Immature natural killer cell (primary cell): ENCODE data around the gene KATNIP. TPM values are rescaled to one million over a fixed set of nuclear protein-coding genes. Genes with fewer than 3 reads are reported as not detected.

Experiments
- DNase-seq, 3 donors: peaks; one replicate each; pipeline ENCODE4 v3.0.0; 2022; ENCODE audit warnings: mixed read lengths in 1 of 3
- H3K27ac Mint-ChIP-seq, 6 donors: one replicate each; pipeline ENCODE4 v1.8.0; 2020; ENCODE audit warnings: mixed read lengths in 6 of 6, mild to moderate bottlenecking in 5 of 6, inconsistent platforms in 4 of 6, moderate library complexity in 3 of 6
- H3K27me3 Mint-ChIP-seq, 3 donors: one replicate each; pipeline ENCODE4 v1.8.0; 2020 to 2021; ENCODE audit warnings: low read depth in 3 of 3, mild to moderate bottlenecking in 3 of 3, mixed read lengths in 3 of 3, moderate library complexity in 3 of 3, inconsistent platforms in 1 of 3
- H3K36me3 Mint-ChIP-seq, 3 donors: one replicate each; pipeline ENCODE4 v1.8.0; 2020; ENCODE audit warnings: mixed read lengths in 3 of 3, inconsistent platforms in 2 of 3, mild to moderate bottlenecking in 2 of 3
- H3K4me1 Mint-ChIP-seq, 2 donors: one replicate each; pipeline ENCODE4 v1.8.0; 2020; ENCODE audit warnings: inconsistent platforms in 2 of 2, mild to moderate bottlenecking in 2 of 2, mixed read lengths in 2 of 2, moderate library complexity in 1 of 2
- H3K4me3 Mint-ChIP-seq, 5 donors: one replicate each; pipeline ENCODE4 v1.8.0; 2020; ENCODE audit warnings: mild to moderate bottlenecking in 5 of 5, mixed read lengths in 5 of 5, inconsistent platforms in 3 of 5, moderate library complexity in 3 of 5
- H3K9me3 Mint-ChIP-seq, 6 donors: one replicate each; pipeline ENCODE4 v1.8.0; 2020; ENCODE audit warnings: mild to moderate bottlenecking in 6 of 6, mixed read lengths in 6 of 6, inconsistent platforms in 4 of 6, moderate library complexity in 3 of 6
- polyA plus RNA-seq, 3 donors: library from polyadenylated mRNA; unstranded; fragments of 300-500 nt; fragmentation: Illumina TruSeq; gene quantifications; one replicate each; pipeline ENCODE4 v1.2.3, GENCODE V29; 2021

KATNIP gene
- polyA plus RNA-seq, result 1 to 10 TPM in 2 of 3 donors, not detected in 1; 1.7 to 7.2 TPM

GRCh38 chr16:27549746-27550581 is at the start of gene KATNIP, which contains the start of gene GTF3C1:
Gene KATNIP, plus strand, starts transcription at chr16:27550144. Its CDS starts 27 bp downstream, at chr16:27550171.
Gene GTF3C1, minus strand, starts transcription at chr16:27549913. Its CDS starts 23 bp downstream, at chr16:27549890.
- H3K9me3 Mint-ChIP-seq, result no peaks in the 10 kb centered on the region
- H3K36me3 Mint-ChIP-seq, result peaks cover 0 to 14% (median 3%) of the 10 kb centered on the region in 3 donors
- H3K27me3 Mint-ChIP-seq, result peaks cover 8 to 12% (median 10%) of the 10 kb centered on the region in 3 donors
- peaks cover 40 to 52% of the 10 kb centered on the region in 2 donors for H3K4me1 Mint-ChIP-seq
- peak within 1 kb of the TSS; percentile 92 to 99 (median 97) for H3K4me3 Mint-ChIP-seq
- peak within 1 kb of the TSS; percentile 93 to 99 (median 96) for H3K27ac Mint-ChIP-seq
- peak; percentile 100 for DNase-seq

- Mint-ChIP-seq H3K27me3 (peaks cover 0 to 3% (median 0%) of the 10 kb centered on the region in 3 donors), H3K36me3 (peaks cover 39 to 74% (median 42%) of the 10 kb centered on the region in 3 donors), H3K4me3 (no peak overlapping the region), H3K9me3 (no peaks in the 10 kb centered on the region), H3K4me1 (no peaks in the 10 kb centered on the region), H3K27ac (peak overlapping the region in 1 of 6 donors; percentile 53)
- no peak for DNase-seq
These were observed 49.1 kb upstream of the KATNIP start for GRCh38 chr16:27500801-27501200.

GRCh38 chr16:27503662-27504061 is 46.3 kb upstream of the KATNIP start:
- H3K9me3 Mint-ChIP-seq, result no peaks in the 10 kb centered on the region
- peaks cover 41 to 74% (median 43%) of the 10 kb centered on the region in 3 donors for H3K36me3 Mint-ChIP-seq
- H3K27me3 Mint-ChIP-seq, result no peaks in the 10 kb centered on the region
- H3K4me1 Mint-ChIP-seq, result no peaks in the 10 kb centered on the region
- no peak for DNase-seq
- peak overlapping the region in 1 of 6 donors; percentile 22 for H3K27ac Mint-ChIP-seq
- H3K4me3 Mint-ChIP-seq, result no peak overlapping the region

- no peak overlapping the region for H3K4me3 Mint-ChIP-seq
- H3K27me3 Mint-ChIP-seq, result no peaks in the 10 kb centered on the region
- no peaks in the 10 kb centered on the region for H3K9me3 Mint-ChIP-seq
- H3K36me3 Mint-ChIP-seq, result peaks cover 42 to 72% (median 46%) of the 10 kb centered on the region in 3 donors
- no peaks in the 10 kb centered on the region for H3K4me1 Mint-ChIP-seq
- H3K27ac Mint-ChIP-seq, result no peak overlapping the region
- DNase-seq, result no peak
These were observed 44.4 kb upstream of the KATNIP start for GRCh38 chr16:27505297-27506236.

GRCh38 chr16:27506771-27507170 is 43.2 kb upstream of the KATNIP start:
- Mint-ChIP-seq H3K27me3 (no peaks in the 10 kb centered on the region), H3K9me3 (no peaks in the 10 kb centered on the region), H3K27ac (no peak overlapping the region), H3K4me1 (no peaks in the 10 kb centered on the region), H3K4me3 (no peak overlapping the region), H3K36me3 (peaks cover 38 to 73% (median 48%) of the 10 kb centered on the region in 3 donors)
- DNase-seq, result no peak

- H3K4me3 Mint-ChIP-seq, result no peak overlapping the region
- H3K27me3 Mint-ChIP-seq, result no peaks in the 10 kb centered on the region
- no peak overlapping the region for H3K27ac Mint-ChIP-seq
- no peak for DNase-seq
- peaks cover 32 to 69% (median 43%) of the 10 kb centered on the region in 3 donors for H3K36me3 Mint-ChIP-seq
- H3K4me1 Mint-ChIP-seq, result no peaks in the 10 kb centered on the region
- no peaks in the 10 kb centered on the region for H3K9me3 Mint-ChIP-seq
These were observed 41.5 kb upstream of the KATNIP start for GRCh38 chr16:27508476-27508875.

- Mint-ChIP-seq H3K4me3 (no peak overlapping the region), H3K4me1 (peaks cover 3 to 10% of the 10 kb centered on the region in 2 donors), H3K36me3 (peaks cover 21 to 47% (median 27%) of the 10 kb centered on the region in 3 donors), H3K27ac (peak overlapping the region in 2 of 6 donors; percentile 34 to 53), H3K27me3 (peaks cover 0 to 2% (median 2%) of the 10 kb centered on the region in 3 donors), H3K9me3 (no peaks in the 10 kb centered on the region)
- no peak for DNase-seq
These were observed 38.1 kb upstream of the KATNIP start for GRCh38 chr16:27511657-27512448.

GRCh38 chr16:27514806-27515205 is 35.1 kb upstream of the KATNIP start:
- peaks cover 0 to 2% (median 2%) of the 10 kb centered on the region in 3 donors for H3K27me3 Mint-ChIP-seq
- peak overlapping the region in 3 of 6 donors; percentile 30 to 41 (median 41) for H3K27ac Mint-ChIP-seq
- DNase-seq, result no peak
- no peak overlapping the region for H3K4me3 Mint-ChIP-seq
- no peaks in the 10 kb centered on the region for H3K9me3 Mint-ChIP-seq
- H3K4me1 Mint-ChIP-seq, result peaks cover 3 to 10% of the 10 kb centered on the region in 2 donors
- peaks cover 7 to 33% (median 18%) of the 10 kb centered on the region in 3 donors for H3K36me3 Mint-ChIP-seq

- Mint-ChIP-seq H3K36me3 (peaks cover 7 to 29% (median 14%) of the 10 kb centered on the region in 3 donors), H3K27me3 (peaks cover 0 to 2% (median 2%) of the 10 kb centered on the region in 3 donors), H3K4me1 (peaks cover 3 to 10% of the 10 kb centered on the region in 2 donors), H3K27ac (no peak overlapping the region), H3K9me3 (no peaks in the 10 kb centered on the region), H3K4me3 (no peak overlapping the region)
- DNase-seq, result no peak
These were observed 34.0 kb upstream of the KATNIP start for GRCh38 chr16:27515874-27516353.

- Mint-ChIP-seq H3K36me3 (peaks cover 7 to 25% (median 12%) of the 10 kb centered on the region in 3 donors), H3K27me3 (peaks cover 0 to 4% (median 2%) of the 10 kb centered on the region in 3 donors), H3K9me3 (no peaks in the 10 kb centered on the region), H3K4me1 (peaks cover 6 to 13% of the 10 kb centered on the region in 2 donors), H3K27ac (peak overlapping the region in 2 of 6 donors; percentile 28 to 73), H3K4me3 (no peak overlapping the region)
- DNase-seq, result no peak
These were observed 33.6 kb upstream of the KATNIP start for GRCh38 chr16:27516365-27516764.

- Mint-ChIP-seq H3K4me3 (no peak overlapping the region), H3K27ac (no peak overlapping the region), H3K36me3 (peaks cover 7 to 24% (median 14%) of the 10 kb centered on the region in 3 donors), H3K4me1 (peaks cover 15 to 26% of the 10 kb centered on the region in 2 donors), H3K9me3 (no peaks in the 10 kb centered on the region), H3K27me3 (peaks cover 0 to 4% (median 2%) of the 10 kb centered on the region in 3 donors)
- DNase-seq, result no peak
These were observed 32.3 kb upstream of the KATNIP start for GRCh38 chr16:27517664-27518063.

- peaks cover 7 to 24% (median 19%) of the 10 kb centered on the region in 3 donors for H3K36me3 Mint-ChIP-seq
- no peaks in the 10 kb centered on the region for H3K9me3 Mint-ChIP-seq
- no peak for DNase-seq
- peaks cover 15 to 32% of the 10 kb centered on the region in 2 donors for H3K4me1 Mint-ChIP-seq
- peaks cover 0 to 4% (median 2%) of the 10 kb centered on the region in 3 donors for H3K27me3 Mint-ChIP-seq
- H3K27ac Mint-ChIP-seq, result peak overlapping the region in 2 of 6 donors; percentile 22 to 24
- H3K4me3 Mint-ChIP-seq, result no peak overlapping the region
These were observed 31.7 kb upstream of the KATNIP start for GRCh38 chr16:27518226-27518625.
